Mucosa of rectum (tissue), 2 donors: ENCODE measurements around the gene PMM2.

Experiments used
- H3K27ac ChIP-seq, 2 donors: one replicate each; pipeline ENCODE4 v1.7.0; 2013; ENCODE audit warnings: inconsistent platforms in 2 of 2, low read depth in 2 of 2, low read length in 2 of 2
- H3K27me3 ChIP-seq, 2 donors: one replicate each; pipeline ENCODE4 v1.7.0; 2013; ENCODE audit warnings: low read length in 2 of 2; ENCODE audit not compliant: control insufficient read depth in 2 of 2, insufficient read depth in 2 of 2
- H3K36me3 ChIP-seq, 2 donors: one replicate each; pipeline ENCODE4 v1.7.0; 2013; ENCODE audit warnings: low read length in 2 of 2; ENCODE audit not compliant: control insufficient read depth in 2 of 2, insufficient read depth in 2 of 2
- H3K4me1 ChIP-seq, 2 donors: one replicate each; pipeline ENCODE4 v1.7.0; 2013; ENCODE audit warnings: low read length in 2 of 2, mild to moderate bottlenecking in 1 of 2; ENCODE audit not compliant: control insufficient read depth in 2 of 2, insufficient read depth in 2 of 2
- H3K4me3 ChIP-seq, 2 donors: one replicate each; pipeline ENCODE4 v1.7.0; 2013; ENCODE audit warnings: low read length in 2 of 2
- H3K9ac ChIP-seq, 2 donors: one replicate each; pipeline ENCODE4 v1.7.0; 2013; ENCODE audit warnings: low read length in 2 of 2, low read depth in 1 of 2, mild to moderate bottlenecking in 1 of 2
- H3K9me3 ChIP-seq, 2 donors: one replicate each; pipeline ENCODE4 v1.7.0; 2013; ENCODE audit warnings: low read length in 2 of 2; ENCODE audit not compliant: control insufficient read depth in 2 of 2
- donor health status: healthy.
- donor health status: Normal muscosa, but diverticular disease.

The PMM2 gene

GRCh38 chr16:8848939-8849391 is 51.3 kb downstream of the PMM2 start:
- Histone ChIP-seq H3K27me3 (no peaks in the 10 kb centered on the region), H3K9ac (no peak overlapping the region), H3K36me3 (peaks cover 25 to 50% of the 10 kb centered on the region in 2 donors), H3K4me3 (no peak overlapping the region), H3K27ac (no peak overlapping the region), H3K4me1 (no peaks in the 10 kb centered on the region), H3K9me3 (no peaks in the 10 kb centered on the region)

DNA sequence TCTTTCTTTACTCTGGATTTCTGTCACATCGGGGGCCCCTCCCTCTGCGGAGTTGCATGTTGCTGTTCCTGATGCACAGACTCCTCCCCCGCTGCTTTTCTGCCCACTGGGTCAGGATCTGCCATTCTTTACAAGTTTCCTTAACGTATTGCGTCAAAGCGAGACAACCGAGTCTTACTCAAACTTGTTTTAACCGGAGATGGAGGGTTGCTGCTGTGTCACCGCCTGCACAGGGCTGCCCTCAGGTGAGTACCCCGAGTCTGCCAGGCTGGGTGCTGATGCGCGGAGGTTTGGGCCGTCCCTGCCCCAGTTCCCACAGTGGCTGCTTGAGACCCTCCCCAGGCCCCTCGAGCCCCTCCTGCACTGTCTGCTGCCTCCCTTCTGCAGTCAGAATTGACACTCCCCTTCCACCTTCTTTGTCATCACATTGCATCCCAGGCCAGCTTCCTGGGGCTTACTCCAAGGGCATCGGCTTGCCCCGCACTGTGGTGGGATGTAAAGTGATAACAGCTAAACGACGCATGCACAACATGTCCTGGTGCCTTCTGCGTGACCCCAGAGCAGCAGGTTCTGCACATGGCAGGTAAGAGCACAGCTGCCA is 51.9 kb downstream of the PMM2 start:
- Histone ChIP-seq H3K4me3 (no peak overlapping the region), H3K27ac (no peak overlapping the region), H3K4me1 (no peaks in the 10 kb centered on the region)

GRCh38 chr16:8850279-8850885 is 52.7 kb downstream of the PMM2 start:
- Histone ChIP-seq H3K9ac (no peak overlapping the region), H3K36me3 (peaks cover 31 to 58% of the 10 kb centered on the region in 2 donors), H3K27me3 (no peaks in the 10 kb centered on the region), H3K9me3 (no peaks in the 10 kb centered on the region), H3K4me1 (no peaks in the 10 kb centered on the region), H3K27ac (no peak overlapping the region), H3K4me3 (no peak overlapping the region)

More for the DNA sequence above, 51.9 kb downstream of the PMM2 start:
- Histone ChIP-seq H3K9me3 (no peaks in the 10 kb centered on the region), H3K9ac (no peak overlapping the region), H3K27me3 (no peaks in the 10 kb centered on the region), H3K36me3 (peaks cover 25 to 52% of the 10 kb centered on the region in 2 donors)

GRCh38 chr16:8851761-8852403 is 54.2 kb downstream of the PMM2 start:
- Histone ChIP-seq H3K27ac (no peak overlapping the region), H3K27me3 (no peaks in the 10 kb centered on the region), H3K4me3 (no peak overlapping the region), H3K9ac (no peak overlapping the region), H3K36me3 (peaks cover 38 to 68% of the 10 kb centered on the region in 2 donors), H3K9me3 (no peaks in the 10 kb centered on the region), H3K4me1 (no peaks in the 10 kb centered on the region)

- Histone ChIP-seq H3K27ac (no peak overlapping the region), H3K36me3 (peaks cover 38 to 66% of the 10 kb centered on the region in 2 donors), H3K9me3 (no peaks in the 10 kb centered on the region), H3K4me1 (no peaks in the 10 kb centered on the region), H3K9ac (no peak overlapping the region), H3K27me3 (no peaks in the 10 kb centered on the region), H3K4me3 (no peak overlapping the region)
These were observed 54.9 kb downstream of the PMM2 start for GRCh38 chr16:8852534-8852933.

DNA sequence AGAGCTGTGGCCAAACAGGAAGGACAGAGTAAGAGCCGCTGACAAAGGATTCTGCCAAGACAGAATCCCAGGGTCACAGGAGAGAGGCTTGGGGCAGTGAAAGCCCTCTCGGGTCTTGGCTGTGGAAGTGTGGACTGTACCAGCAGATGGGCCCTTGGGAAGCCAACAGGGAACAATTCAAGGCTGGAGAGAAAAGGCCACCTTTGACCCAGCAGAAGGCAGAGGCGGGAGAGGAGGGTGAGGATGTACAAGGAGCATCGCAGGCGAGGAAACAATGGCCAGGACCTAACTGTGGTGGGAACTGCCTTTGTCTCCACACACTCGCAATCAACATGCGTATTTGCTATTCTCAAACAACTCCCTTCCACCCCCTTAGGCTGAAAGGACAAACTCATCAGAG is 55.5 kb downstream of the PMM2 start:
- H3K4me3 ChIP-seq, result no peak overlapping the region
- H3K27ac ChIP-seq, result no peak overlapping the region
- H3K27me3 ChIP-seq, result no peaks in the 10 kb centered on the region
- peaks cover 36 to 64% of the 10 kb centered on the region in 2 donors for H3K36me3 ChIP-seq
- H3K9ac ChIP-seq, result no peak overlapping the region
- H3K9me3 ChIP-seq, result no peaks in the 10 kb centered on the region
- H3K4me1 ChIP-seq, result no peaks in the 10 kb centered on the region

- no peaks in the 10 kb centered on the region for H3K27me3 ChIP-seq
- no peaks in the 10 kb centered on the region for H3K9me3 ChIP-seq
- no peak overlapping the region for H3K4me3 ChIP-seq
- H3K36me3 ChIP-seq, result peaks cover 36 to 64% of the 10 kb centered on the region in 2 donors
- H3K4me1 ChIP-seq, result no peaks in the 10 kb centered on the region
- no peak overlapping the region for H3K27ac ChIP-seq
- no peak overlapping the region for H3K9ac ChIP-seq
These were observed 56.0 kb downstream of the PMM2 start for GRCh38 chr16:8853611-8854010.

GRCh38 chr16:8854298-8854948 is 56.8 kb downstream of the PMM2 start:
- no peaks in the 10 kb centered on the region for H3K9me3 ChIP-seq
- no peaks in the 10 kb centered on the region for H3K27me3 ChIP-seq
- peaks cover 38 to 60% of the 10 kb centered on the region in 2 donors for H3K36me3 ChIP-seq
- no peak overlapping the region for H3K4me3 ChIP-seq
- H3K9ac ChIP-seq, result no peak overlapping the region
- H3K4me1 ChIP-seq, result no peaks in the 10 kb centered on the region
- H3K27ac ChIP-seq, result no peak overlapping the region

GRCh38 chr16:8855051-8855786 is 57.6 kb downstream of the PMM2 start:
- Histone ChIP-seq H3K4me1 (no peaks in the 10 kb centered on the region), H3K9me3 (no peaks in the 10 kb centered on the region), H3K9ac (no peak overlapping the region), H3K36me3 (peaks cover 32 to 52% of the 10 kb centered on the region in 2 donors), H3K4me3 (no peak overlapping the region), H3K27ac (no peak overlapping the region), H3K27me3 (no peaks in the 10 kb centered on the region)
